Stomach (tissue), 4 donors: ENCODE data around the gene KIR3DL2.
"Not testable (repeated sequence)": the region's sequence is repeated elsewhere in the genome, so short reads cannot be mapped to it uniquely, and the experiment has no call there.

Experiments used
- CTCF ChIP-seq, 7 experiments: fragments of 450-650 bp in 4 of 7; fragments of 200-600 bp in 3 of 7; sonication (generic) in 3 of 7; IDR thresholded peaks; one replicate each; pipeline ENCODE4 v1.5.1; 2016 to 2019; ENCODE audit warnings: antibody characterized with exemption in 7 of 7, control low read depth in 2 of 7, mild to moderate bottlenecking in 1 of 7
- EP300 ChIP-seq: sonication (generic); formaldehyde crosslinking; IDR thresholded peaks from one replicate; pipeline ENCODE4 v1.6.1; 2017; ENCODE audit warnings: antibody characterized with exemption
- POLR2A ChIP-seq, 4 donors: fragments of 450-650 bp; IDR thresholded peaks; one replicate each; pipeline ENCODE4 v1.6.1; 2016; ENCODE audit warnings: antibody characterized with exemption in 4 of 4, control low read depth in 2 of 4, mild to moderate bottlenecking in 1 of 4, moderate library complexity in 1 of 4
- POLR2AphosphoS5 ChIP-seq, 3 donors: sonication (generic); formaldehyde crosslinking; IDR thresholded peaks; one replicate each; pipeline ENCODE4 v1.6.1; 2016; ENCODE audit warnings: antibody characterized with exemption in 3 of 3

- TF ChIP-seq EP300; POLR2A (IDR thresholded peaks at IDR 0.05); CTCF (IDR thresholded peaks at IDR 0.05); POLR2AphosphoS5 (IDR thresholded peaks at IDR 0.05): not testable (repeated sequence)
These were observed 24.9 kb upstream of the KIR3DL2 start for GRCh38 chr19:54825326-54825725.
